ENCODE measurements around the gene PC. TPM values are rescaled to one million over a fixed set of nuclear protein-coding genes. Genes with fewer than 3 reads are reported as not detected.

PC gene
- polyA plus RNA-seq, 1 donor (not counting 4 experiments of a cell fraction or from before 2014, with no cell fraction given): 13.3 TPM

DNA sequence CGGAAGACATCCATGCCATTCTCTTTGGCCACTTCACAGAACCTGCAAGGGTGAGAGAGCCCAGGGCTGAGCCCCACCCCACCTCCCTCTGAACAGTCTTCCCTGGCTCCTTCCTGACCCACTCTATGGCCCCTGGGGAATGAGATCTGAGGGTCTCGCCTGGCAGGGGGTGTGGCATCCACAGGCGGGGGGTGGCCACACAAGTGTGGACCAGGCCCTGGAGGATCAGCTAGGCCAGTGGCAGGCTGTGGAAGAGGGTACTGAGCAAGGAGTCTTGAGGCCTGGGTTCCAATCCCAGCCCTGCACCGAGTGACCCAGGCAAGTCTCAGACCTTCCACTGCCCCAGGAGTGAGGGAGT, 107.0 kb downstream of the PC start:
- no peak for FAIRE-seq
- peaks cover 13 to 18% of the 10 kb centered on the region in 2 experiments for H3K36me3 ChIP-seq (ENCODE audit: control insufficient read depth in 2 of 2, extremely low read depth in 1 of 2, insufficient read depth in 2 of 2, low read length in 2 of 2)
- peaks cover 6% of the 10 kb centered on the region for H3K4me1 ChIP-seq (ENCODE audit: control insufficient read depth, extremely low read depth, insufficient read depth, low read length)
- H4K20me1 ChIP-seq (ENCODE audit: control insufficient read depth, extremely low read depth, insufficient read depth, low read length): no peaks in the 10 kb centered on the region
- H3K79me2 ChIP-seq (ENCODE audit: control insufficient read depth, insufficient read depth, low read length): no peaks in the 10 kb centered on the region
- no peak overlapping the region for H3K4me3 ChIP-seq (ENCODE audit: control insufficient read depth in 2 of 3, extremely low read depth in 1 of 3, insufficient read depth in 2 of 3, low read depth in 1 of 3, low read length in 3 of 3)
- H3K27ac ChIP-seq (ENCODE audit: control insufficient read depth, insufficient read depth, low read length): no peak overlapping the region
- no peak overlapping the region for H3K9ac ChIP-seq (ENCODE audit: control insufficient read depth, extremely low read depth, insufficient read depth, low read length)
- no peaks in the 10 kb centered on the region for H3K9me1 ChIP-seq (ENCODE audit: control insufficient read depth, extremely low read depth, insufficient read depth, low read length)
- DNase-seq (ENCODE audit: low read depth, low spot score): no peak
- H3K9me3 ChIP-seq (ENCODE audit: control insufficient read depth, low read depth, low read length): no peaks in the 10 kb centered on the region
- no peak overlapping the region for H2AFZ ChIP-seq (ENCODE audit: control insufficient read depth, low read length)
- H3K27me3 ChIP-seq (ENCODE audit: control insufficient read depth, extremely low read depth, insufficient read depth, low read length): no peaks in the 10 kb centered on the region
- TF ChIP-seq, protein P1, sequence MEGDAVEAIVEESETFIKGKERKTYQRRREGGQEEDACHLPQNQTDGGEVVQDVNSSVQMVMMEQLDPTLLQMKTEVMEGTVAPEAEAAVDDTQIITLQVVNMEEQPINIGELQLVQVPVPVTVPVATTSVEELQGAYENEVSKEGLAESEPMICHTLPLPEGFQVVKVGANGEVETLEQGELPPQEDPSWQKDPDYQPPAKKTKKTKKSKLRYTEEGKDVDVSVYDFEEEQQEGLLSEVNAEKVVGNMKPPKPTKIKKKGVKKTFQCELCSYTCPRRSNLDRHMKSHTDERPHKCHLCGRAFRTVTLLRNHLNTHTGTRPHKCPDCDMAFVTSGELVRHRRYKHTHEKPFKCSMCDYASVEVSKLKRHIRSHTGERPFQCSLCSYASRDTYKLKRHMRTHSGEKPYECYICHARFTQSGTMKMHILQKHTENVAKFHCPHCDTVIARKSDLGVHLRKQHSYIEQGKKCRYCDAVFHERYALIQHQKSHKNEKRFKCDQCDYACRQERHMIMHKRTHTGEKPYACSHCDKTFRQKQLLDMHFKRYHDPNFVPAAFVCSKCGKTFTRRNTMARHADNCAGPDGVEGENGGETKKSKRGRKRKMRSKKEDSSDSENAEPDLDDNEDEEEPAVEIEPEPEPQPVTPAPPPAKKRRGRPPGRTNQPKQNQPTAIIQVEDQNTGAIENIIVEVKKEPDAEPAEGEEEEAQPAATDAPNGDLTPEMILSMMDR (optimal IDR thresholded peaks at IDR 0.05 in 1 of 3, IDR thresholded peaks at IDR 0.05 in 1 of 3, conservative IDR thresholded peaks at IDR 0.05 in 1 of 3; ENCODE audit: extremely low read depth in 1 of 3, insufficient read depth in 2 of 3, low read length in 3 of 3): no peak
- no peak overlapping the region for H3K4me2 ChIP-seq (ENCODE audit: control insufficient read depth, extremely low read depth, insufficient read depth, low read depth, low read length)
- dilution Hi-C loops (cut with MboI; ENCODE audit: extremely low pct_ligation_motif_present, low sequenced_read_pairs): no loop called here

DNA sequence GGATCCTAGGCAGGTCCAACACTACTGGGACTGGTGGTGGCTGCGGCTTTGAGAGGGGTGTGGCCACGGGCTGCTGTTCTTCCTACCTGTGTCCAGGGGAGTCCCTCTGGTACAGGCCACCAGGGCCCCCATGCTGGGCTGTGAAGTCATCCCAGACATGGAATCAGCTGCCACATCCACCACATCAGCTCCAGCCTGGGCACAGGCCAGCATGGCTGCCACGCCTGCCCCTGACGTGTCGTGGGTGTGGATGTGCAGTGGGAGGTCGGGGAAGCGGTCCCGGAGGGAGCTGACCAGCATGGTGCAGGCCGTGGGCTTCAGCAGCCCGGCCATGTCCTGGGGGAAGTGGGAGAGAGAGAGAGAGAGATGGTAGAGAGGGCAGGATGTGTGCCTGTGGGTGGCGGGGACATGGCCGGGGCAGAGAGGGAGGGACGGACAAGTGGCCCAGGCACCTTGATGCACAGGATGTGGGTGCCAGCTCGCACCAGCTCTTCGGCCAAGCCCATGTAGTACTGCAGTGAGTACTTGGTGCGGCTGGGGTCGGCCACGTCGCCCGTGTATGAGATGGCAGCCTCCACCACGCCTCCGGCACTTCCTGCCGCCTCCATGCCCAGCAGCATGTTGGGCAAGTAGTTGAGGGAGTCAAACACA, 107.5 kb downstream of the PC start:
- H2AFZ ChIP-seq (ENCODE audit: control insufficient read depth, low read length): no peak overlapping the region
- H3K9ac ChIP-seq (ENCODE audit: control insufficient read depth, extremely low read depth, insufficient read depth, low read length): no peak overlapping the region
- no peak overlapping the region for H3K4me3 ChIP-seq (ENCODE audit: control insufficient read depth in 2 of 3, extremely low read depth in 1 of 3, insufficient read depth in 2 of 3, low read depth in 1 of 3, low read length in 3 of 3)
- H3K9me1 ChIP-seq (ENCODE audit: control insufficient read depth, extremely low read depth, insufficient read depth, low read length): no peaks in the 10 kb centered on the region
- dilution Hi-C loops (cut with MboI; ENCODE audit: extremely low pct_ligation_motif_present, low sequenced_read_pairs): no loop called here
- H3K4me1 ChIP-seq (ENCODE audit: control insufficient read depth, extremely low read depth, insufficient read depth, low read length): peaks cover 3% of the 10 kb centered on the region
- H3K27me3 ChIP-seq (ENCODE audit: control insufficient read depth, extremely low read depth, insufficient read depth, low read length): no peaks in the 10 kb centered on the region
- H3K79me2 ChIP-seq (ENCODE audit: control insufficient read depth, insufficient read depth, low read length): no peaks in the 10 kb centered on the region
- H3K36me3 ChIP-seq (ENCODE audit: control insufficient read depth in 2 of 2, extremely low read depth in 1 of 2, insufficient read depth in 2 of 2, low read length in 2 of 2): peaks cover 13 to 22% of the 10 kb centered on the region in 2 experiments
- TF ChIP-seq, protein P1 (optimal IDR thresholded peaks at IDR 0.05 in 1 of 3, IDR thresholded peaks at IDR 0.05 in 1 of 3, conservative IDR thresholded peaks at IDR 0.05 in 1 of 3; ENCODE audit: extremely low read depth in 1 of 3, insufficient read depth in 2 of 3, low read length in 3 of 3): no peak
- TF ChIP-seq EZH2 (IDR thresholded peaks at IDR 0.05; ENCODE audit: low read length): no peak
- H4K20me1 ChIP-seq (ENCODE audit: control insufficient read depth, extremely low read depth, insufficient read depth, low read length): no peaks in the 10 kb centered on the region
- no peak for DNase-seq (ENCODE audit: low read depth, low spot score)
- FAIRE-seq: no peak
- H3K27ac ChIP-seq (ENCODE audit: control insufficient read depth, insufficient read depth, low read length): no peak overlapping the region
- no peak overlapping the region for H3K4me2 ChIP-seq (ENCODE audit: control insufficient read depth, extremely low read depth, insufficient read depth, low read depth, low read length)
- no peaks in the 10 kb centered on the region for H3K9me3 ChIP-seq (ENCODE audit: control insufficient read depth, low read depth, low read length)
